Ovary (tissue), 9 donors: ENCODE results near the gene RGS7. TPM values are rescaled to one million over a fixed set of nuclear protein-coding genes. Genes with fewer than 3 reads are reported as not detected.

Experiments used
- DNase-seq, 5 donors: peaks; one replicate each; pipeline ENCODE4 v3.0.0-alpha.2; 2019 to 2020
- H3K27ac ChIP-seq, 2 donors: fragments of 200-600 bp; one replicate each; pipeline versions ENCODE4 v1.5.1 to v1.8.0; 2019 to 2022
- H3K27me3 ChIP-seq: fragments of 200-600 bp; one replicate; pipeline ENCODE4 v1.8.0; 2022
- H3K36me3 ChIP-seq: fragments of 200-600 bp; sonication (generic); one replicate; pipeline ENCODE4 v1.5.1; 2019
- H3K4me1 ChIP-seq: one replicate; pipeline ENCODE4 v1.8.1; 2013; ENCODE audit warnings: mild to moderate bottlenecking, moderate library complexity; ENCODE audit not compliant: insufficient read depth
- H3K4me3 ChIP-seq: fragments of 200-600 bp; sonication (generic); one replicate; pipeline ENCODE4 v1.5.1; 2017
- H3K9me3 ChIP-seq, 2 donors: fragments of 200-600 bp in 1 of 2; sonication (generic) in 1 of 2; one replicate each; pipeline versions ENCODE4 v1.5.1 to v1.8.1; 2013 to 2019; ENCODE audit warnings: mild to moderate bottlenecking in 1 of 2, moderate library complexity in 1 of 2
- CTCF ChIP-seq, 3 donors: fragments of 450-650 bp in 2 of 3; fragments of 200-600 bp in 1 of 3; IDR thresholded peaks; one replicate each; pipeline versions ENCODE4 v1.5.1 to v1.8.0; 2016 to 2022; ENCODE audit warnings: antibody characterized with exemption in 3 of 3, mild to moderate bottlenecking in 1 of 3
- EP300 ChIP-seq: sonication (generic); formaldehyde crosslinking; IDR thresholded peaks from one replicate; pipeline ENCODE4 v1.6.1; 2017; ENCODE audit warnings: antibody characterized with exemption
- POLR2A ChIP-seq: fragments of 450-650 bp; IDR thresholded peaks from one replicate; pipeline ENCODE4 v1.6.1; 2017; ENCODE audit warnings: antibody characterized with exemption, mild to moderate bottlenecking, moderate library complexity
- WGBS, 3 donors: extraction: QIAGEN DNeasy Blood & Tissue Kit in 1 of 3; methylation state at CpG; one replicate each; pipeline versions ENCODE4 v1.1.5 to v1.1.7; 2013 to 2017; 5-methylcytosine and 5-hydroxymethylcytosine counted together
- intact Hi-C, 4 donors: fragments of 100-400 bp; cut with DNase I; formaldehyde crosslinking; loops; one replicate each; pipeline versions ENCODE4 v1.11.0 to v1.15.1; 2022 to 2023
- polyA plus RNA-seq, 2 donors: library from polyadenylated mRNA; stranded (reverse); fragments of 200-250 nt in 1 of 2; fragments of 350-450 nt in 1 of 2; fragmentation: Illumina TruSeq in 1 of 2; extraction: RNeasy Lipid Tissue Mini Kit (QIAGEN cat#74804) in 1 of 2; gene quantifications; one replicate each; pipeline ENCODE4 v1.2.3, GENCODE V29; 2013 to 2014
- total RNA-seq, 7 donors: library from RNA; depleted of rRNA in 2 of 7; stranded (reverse); fragments of >200 nt in 2 of 7; fragmentation: NEBNext Ultra II Directional in 3 of 7; extraction: Animal tissue kit (Norgen Biotek cat#: 25700) in 3 of 7; gene quantifications; one replicate each; pipeline versions ENCODE4 v1.1.0 to v1.2.4, GENCODE V29; 2016 to 2023
- donor health status: DM: no; HTN: no; CAD: no; lungs with moderate emphysema.
- donor health status: DM: no; HTN: no; CAD: no.
- donor health status: Bipolar disorder and iron deficiency.
- donor health status: DM: yes; HTN: yes; CAD: no.
- donor health status: DM: no; HTN: no; CAD: no.
- donor health status: DM: yes; HTN: yes; CAD: no.

Gene RGS7
- total and polyA plus RNA-seq, 9 donors = 0.10 to 1.00 (median 0.37) TPM; not detected in 1

- intact Hi-C loops = no loop called here
- 62 to 83% (median 82%) methylated on average over 6 of the region's 6 CpGs for WGBS, 3 donors
- TF ChIP-seq POLR2A (no peak), EP300 (no peak), CTCF (IDR thresholded peaks at IDR 0.05) (no peak)
Observed at GRCh38 chr1:240794046-240794843, 562.8 kb downstream of the RGS7 start.

GRCh38 chr1:240792915-240793529, 564.0 kb downstream of the RGS7 start:
- WGBS, 3 donors = 60 to 65% (median 63%) methylated on average over 5 of the region's 5 CpGs
- intact Hi-C loops = no loop called here
- Histone ChIP-seq H3K4me3 (no peak overlapping the region), H3K27ac (no peak overlapping the region), H3K9me3 (no peaks in the 10 kb centered on the region), H3K4me1 (no peaks in the 10 kb centered on the region), H3K27me3 (no peaks in the 10 kb centered on the region), H3K36me3 (no peaks in the 10 kb centered on the region)
- DNase-seq = no peak
- TF ChIP-seq CTCF (IDR thresholded peaks at IDR 0.05) (no peak), POLR2A (no peak), EP300 (no peak)

More at GRCh38 chr1:240794046-240794843, 562.8 kb downstream of the RGS7 start:
- DNase-seq = no peak
- H3K4me1 ChIP-seq = no peaks in the 10 kb centered on the region
- H3K27ac ChIP-seq = no peak overlapping the region
- no peak overlapping the region for H3K4me3 ChIP-seq
- no peaks in the 10 kb centered on the region for H3K36me3 ChIP-seq
- no peaks in the 10 kb centered on the region for H3K27me3 ChIP-seq
- H3K9me3 ChIP-seq = no peaks in the 10 kb centered on the region

- intact Hi-C loops = no loop called here
- DNase-seq = no peak
- no peak for TF ChIP-seq CTCF (IDR thresholded peaks at IDR 0.05)
- no peak for TF ChIP-seq EP300
- no peak for TF ChIP-seq POLR2A
Observed at GRCh38 chr1:240790856-240791255, 566.1 kb downstream of the RGS7 start.

GRCh38 chr1:240786880-240787279, 570.1 kb downstream of the RGS7 start:
- intact Hi-C loops = no loop called here
- Histone ChIP-seq H3K36me3 (no peaks in the 10 kb centered on the region), H3K9me3 (no peaks in the 10 kb centered on the region), H3K4me1 (no peaks in the 10 kb centered on the region), H3K27me3 (no peaks in the 10 kb centered on the region), H3K27ac (no peak overlapping the region), H3K4me3 (no peak overlapping the region)
- TF ChIP-seq POLR2A = no peak
- TF ChIP-seq EP300 = no peak
- TF ChIP-seq CTCF (IDR thresholded peaks at IDR 0.05) = no peak
- no peak for DNase-seq
- WGBS, 3 donors = 40 to 43% (median 40%) methylated on average over 1 of the region's 1 CpG

More at GRCh38 chr1:240790856-240791255, 566.1 kb downstream of the RGS7 start:
- Histone ChIP-seq H3K9me3 (no peaks in the 10 kb centered on the region), H3K4me3 (no peak overlapping the region), H3K36me3 (no peaks in the 10 kb centered on the region), H3K4me1 (no peaks in the 10 kb centered on the region), H3K27me3 (no peaks in the 10 kb centered on the region), H3K27ac (no peak overlapping the region)
